ENCODE data around the gene ENTPD1. TPM values are rescaled to one million over a fixed set of nuclear protein-coding genes. Genes with fewer than 3 reads are reported as not detected.
"Not testable (repeated sequence)": the region's sequence is repeated elsewhere in the genome, so short reads cannot be mapped to it uniquely, and the experiment has no call there.

Gene ENTPD1
- total RNA-seq, 2 donors from 2014 or later, result 1.4 to 2.1 TPM

GRCh38 chr10:95906677-95907455 lies 150.9 kb downstream of the ENTPD1 start:
- peak in 1 of 2 donors; percentile 31 for DNase-seq (ENCODE audit: low spot score in 2 of 2)
- H3K36me3 Mint-ChIP-seq, result peaks cover 6 to 11% of the 10 kb centered on the region in 2 donors
- H3K9me3 Mint-ChIP-seq, result no peaks in the 10 kb centered on the region
- ATAC-seq, result peak; percentile 53 to 65
- peak overlapping the region; percentile 39 to 86 for H3K27ac Mint-ChIP-seq

- peak; percentile 93 to 94 for ATAC-seq
- H3K36me3 Mint-ChIP-seq, result peaks cover 6 to 8% of the 10 kb centered on the region in 2 donors
- H3K9me3 Mint-ChIP-seq, result no peaks in the 10 kb centered on the region
- peak within 1 kb of the TSS; percentile 86 to 96 for H3K27ac Mint-ChIP-seq
- peak; percentile 71 to 80 for DNase-seq (ENCODE audit: low spot score in 2 of 2)
Measured at GRCh38 chr10:95907456-95908253, 151.7 kb downstream of the ENTPD1 start, which contains the start of gene CC2D2B. CC2D2B (plus strand) TSS chr10:95907975; CDS start chr10:95911324, 3,349 bp downstream.

DNA sequence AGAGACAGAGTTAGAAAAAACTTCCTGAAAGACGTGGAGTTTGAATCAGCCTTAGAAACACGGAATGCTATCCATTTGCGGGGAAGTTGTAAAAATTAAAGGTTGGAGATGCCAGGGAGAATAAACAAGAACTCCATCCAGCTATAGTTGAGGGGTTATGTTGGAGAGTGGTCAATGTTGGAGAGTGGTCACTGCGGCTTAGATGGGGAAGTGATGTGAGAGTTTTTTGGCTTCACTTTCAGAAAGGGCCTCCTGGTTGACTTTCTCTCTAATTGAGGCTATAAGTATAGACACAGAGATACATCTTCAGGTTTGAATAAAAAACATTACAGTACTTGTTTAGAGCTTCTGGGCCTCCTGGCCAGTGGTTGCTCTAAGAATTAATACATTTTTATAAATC lies 152.5 kb downstream of the ENTPD1 start:
- DNase-seq (ENCODE audit: low spot score in 2 of 2) (no peak), ATAC-seq (no peak)
- H3K36me3 Mint-ChIP-seq, result peaks cover 6 to 7% of the 10 kb centered on the region in 2 donors
- H3K27ac Mint-ChIP-seq, result peak overlapping the region in 1 of 2 donors; percentile 86
- H3K9me3 Mint-ChIP-seq, result no peaks in the 10 kb centered on the region

DNA sequence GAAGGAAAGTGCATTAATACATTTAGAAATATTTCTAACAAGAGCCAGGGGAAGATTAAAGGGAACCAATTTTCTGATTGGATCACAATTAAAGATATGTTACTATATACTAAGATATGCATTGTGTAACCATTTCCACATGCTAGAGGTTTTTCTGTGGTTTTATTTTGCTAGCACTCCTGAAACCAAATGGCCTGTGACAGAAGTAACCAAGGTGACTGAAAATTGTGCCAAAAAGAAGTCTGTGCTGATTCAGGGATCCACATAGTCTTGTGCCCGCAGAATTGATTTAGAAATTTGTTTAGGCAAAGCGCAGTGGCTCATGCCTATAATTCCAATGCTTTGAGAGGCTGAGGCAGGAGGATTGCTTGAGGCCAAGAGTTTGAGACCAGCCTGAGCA lies 153.6 kb downstream of the ENTPD1 start:
- peaks cover 6 to 7% of the 10 kb centered on the region in 2 donors for H3K36me3 Mint-ChIP-seq
- DNase-seq (ENCODE audit: low spot score in 2 of 2) (no peak), ATAC-seq (no peak)
- H3K9me3 Mint-ChIP-seq, result no peaks in the 10 kb centered on the region
- H3K27ac Mint-ChIP-seq, result no peak overlapping the region

DNA sequence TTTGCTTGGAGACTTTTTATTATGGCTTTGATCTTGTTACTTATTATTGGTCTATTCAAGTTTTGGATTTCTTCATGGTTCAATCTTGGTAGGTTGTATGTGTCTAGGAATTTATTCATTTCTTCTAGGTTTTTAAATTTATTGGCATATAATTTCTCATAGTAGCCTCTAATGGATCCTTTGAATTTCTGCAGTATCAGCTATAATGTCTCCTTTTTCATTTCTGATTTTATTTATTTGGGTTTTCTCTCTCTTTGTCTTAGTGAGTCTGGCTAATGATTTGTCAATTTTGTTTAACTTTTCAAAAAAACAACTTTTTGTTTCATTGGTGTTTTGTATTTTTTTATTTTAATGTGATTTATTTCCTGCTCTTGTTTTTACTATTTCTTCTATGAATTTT lies 160.1 kb downstream of the ENTPD1 start:
- not testable (repeated sequence) for H3K27ac Mint-ChIP-seq; ATAC-seq; H3K36me3 Mint-ChIP-seq; DNase-seq (ENCODE audit: low spot score in 2 of 2); H3K9me3 Mint-ChIP-seq

Other genes starting within 250 kb of the ENTPD1 start
- gene SORBS1, start 194.8 kb upstream of the ENTPD1 start, total RNA-seq, result 1 to 10 TPM; 1.2 to 2.8 TPM
- 100 to 1,000 TPM in 1 of 2 donors, 10 to 100 TPM in 1; 57.1 to 119 TPM for gene ALDH18A1, start 99.5 kb upstream of the ENTPD1 start, total RNA-seq
- gene TCTN3, start 62.2 kb upstream of the ENTPD1 start, total RNA-seq, result 10 to 100 TPM; 12.2 to 22.2 TPM
- gene CC2D2B, start 151.8 kb downstream of the ENTPD1 start, total RNA-seq, result not detected